Activated naive CD8-positive, alpha-beta T cell treated with anti-CD3 and anti-CD28 coated beads for 36 hours (primary cell): ENCODE results near the gene TIMM13. TPM values are rescaled to one million over a fixed set of nuclear protein-coding genes. Genes with fewer than 3 reads are reported as not detected.
A peak's percentile ranks its signal among the peaks of the same experiment; 100 is the strongest.
"Not testable (repeated sequence)": the region's sequence is repeated elsewhere in the genome, so short reads cannot be mapped to it uniquely, and the experiment has no call there.

Experiments
- DNase-seq: peaks from one replicate; pipeline ENCODE4 v3.0.0; 2021
- H3K27ac Mint-ChIP-seq: one replicate; pipeline ENCODE4 v1.8.0; 2022; ENCODE audit warnings: mild to moderate bottlenecking, moderate library complexity, mixed read lengths
- H3K27me3 Mint-ChIP-seq: one replicate; pipeline ENCODE4 v1.8.0; 2022; ENCODE audit warnings: mild to moderate bottlenecking, mixed read lengths
- H3K36me3 Mint-ChIP-seq: one replicate; pipeline ENCODE4 v1.8.0; 2021; ENCODE audit warnings: mild to moderate bottlenecking, mixed read lengths
- H3K4me1 Mint-ChIP-seq: one replicate; pipeline ENCODE4 v1.8.0; 2021; ENCODE audit warnings: mixed read lengths
- H3K4me3 Mint-ChIP-seq: one replicate; pipeline ENCODE4 v1.8.0; 2022; ENCODE audit warnings: mild to moderate bottlenecking, moderate library complexity, mixed read lengths
- H3K9me3 Mint-ChIP-seq: one replicate; pipeline ENCODE4 v1.8.0; 2022; ENCODE audit warnings: mixed read lengths
- total RNA-seq, 2 experiments: library from RNA; stranded (reverse); gene quantifications; one replicate each; pipeline ENCODE4 v1.2.3, GENCODE V29; 2021

The TIMM13 gene
- total RNA-seq, 2 experiments from 2014 or later: 179 to 184 TPM

- Mint-ChIP-seq H3K4me3 (no peak overlapping the region), H3K4me1 (no peaks in the 10 kb centered on the region), H3K36me3 (peaks cover 7% of the 10 kb centered on the region), H3K9me3 (no peaks in the 10 kb centered on the region), H3K27me3 (no peaks in the 10 kb centered on the region), H3K27ac (no peak overlapping the region)
- DNase-seq: no peak
Observed at GRCh38 chr19:2415973-2416319, 11.4 kb downstream of the TIMM13 start.

DNA sequence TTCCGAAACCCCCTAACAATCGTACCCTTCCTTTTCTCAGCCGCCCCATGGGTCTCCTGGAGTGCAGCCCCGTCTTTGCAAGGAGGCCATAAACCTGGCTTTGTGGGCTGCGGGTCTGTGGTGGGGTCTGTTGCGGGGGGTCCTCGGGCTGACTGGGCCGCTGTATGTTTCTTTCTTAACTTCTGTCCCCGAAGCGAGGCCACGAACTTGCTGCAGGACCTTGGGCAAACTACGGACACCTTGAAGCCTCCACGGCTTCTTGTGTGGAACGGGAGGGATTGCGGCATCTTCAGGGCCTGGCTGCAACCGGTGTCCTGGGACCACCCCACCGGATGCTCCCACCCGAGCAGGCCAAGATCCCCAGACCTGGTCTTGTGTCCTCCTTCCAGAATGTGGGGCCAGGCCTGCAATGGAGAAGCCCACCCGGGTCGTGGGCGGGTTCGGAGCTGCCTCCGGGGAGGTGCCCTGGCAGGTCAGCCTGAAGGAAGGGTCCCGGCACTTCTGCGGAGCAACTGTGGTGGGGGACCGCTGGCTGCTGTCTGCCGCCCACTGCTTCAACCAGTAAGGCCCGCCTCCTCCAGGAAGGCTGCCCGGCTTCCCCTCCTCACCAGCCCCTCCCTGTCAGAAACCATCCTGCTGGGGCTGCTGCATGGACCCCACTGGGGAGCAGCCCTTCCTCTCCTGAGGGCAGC lies 12.0 kb downstream of the TIMM13 start:
- Mint-ChIP-seq H3K27me3 (no peaks in the 10 kb centered on the region), H3K36me3 (peaks cover 7% of the 10 kb centered on the region), H3K4me1 (no peaks in the 10 kb centered on the region), H3K27ac (no peak overlapping the region), H3K9me3 (no peaks in the 10 kb centered on the region), H3K4me3 (no peak overlapping the region)
- DNase-seq: no peak

DNA sequence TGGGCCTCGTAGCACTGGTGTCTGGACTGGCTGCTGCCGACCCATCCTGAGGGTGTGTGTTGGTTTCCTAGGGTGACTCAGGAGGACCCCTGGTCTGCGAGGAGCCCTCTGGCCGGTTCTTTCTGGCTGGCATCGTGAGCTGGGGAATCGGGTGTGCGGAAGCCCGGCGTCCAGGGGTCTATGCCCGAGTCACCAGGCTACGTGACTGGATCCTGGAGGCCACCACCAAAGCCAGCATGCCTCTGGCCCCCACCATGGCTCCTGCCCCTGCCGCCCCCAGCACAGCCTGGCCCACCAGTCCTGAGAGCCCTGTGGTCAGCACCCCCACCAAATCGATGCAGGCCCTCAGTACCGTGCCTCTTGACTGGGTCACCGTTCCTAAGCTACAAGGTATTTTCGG lies 13.8 kb downstream of the TIMM13 start:
- no peak overlapping the region for H3K4me3 Mint-ChIP-seq
- DNase-seq: no peak
- peaks cover 7% of the 10 kb centered on the region for H3K36me3 Mint-ChIP-seq
- H3K27me3 Mint-ChIP-seq: no peaks in the 10 kb centered on the region
- H3K4me1 Mint-ChIP-seq: no peaks in the 10 kb centered on the region
- H3K27ac Mint-ChIP-seq: no peak overlapping the region
- H3K9me3 Mint-ChIP-seq: no peaks in the 10 kb centered on the region

GRCh38 chr19:2413159-2413558 lies 14.2 kb downstream of the TIMM13 start:
- no peak overlapping the region for H3K4me3 Mint-ChIP-seq
- no peaks in the 10 kb centered on the region for H3K27me3 Mint-ChIP-seq
- H3K27ac Mint-ChIP-seq: no peak overlapping the region
- H3K36me3 Mint-ChIP-seq: peaks cover 7% of the 10 kb centered on the region
- H3K4me1 Mint-ChIP-seq: no peaks in the 10 kb centered on the region
- no peaks in the 10 kb centered on the region for H3K9me3 Mint-ChIP-seq
- DNase-seq: no peak

DNA sequence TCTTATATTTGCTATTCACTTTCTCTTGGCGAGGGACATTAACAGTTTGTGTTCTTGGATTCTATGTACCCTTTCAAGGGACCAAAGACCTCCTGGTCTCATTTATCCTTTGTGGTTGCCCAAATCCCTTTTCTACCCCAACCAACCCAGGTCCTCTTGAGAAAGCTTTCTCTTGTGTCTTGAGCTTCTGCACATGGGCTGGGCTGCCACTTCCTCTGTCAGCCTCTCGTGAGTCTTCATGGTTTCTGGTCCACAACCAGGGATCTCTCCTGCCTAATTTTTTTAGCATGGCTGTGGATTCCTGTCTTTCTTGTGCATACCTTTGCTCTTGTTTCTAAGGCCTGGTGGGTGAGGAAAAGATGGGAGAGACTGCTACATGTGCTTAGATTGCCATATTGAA lies 14.9 kb downstream of the TIMM13 start:
- no peak for DNase-seq
- Mint-ChIP-seq H3K9me3 (no peaks in the 10 kb centered on the region), H3K27me3 (no peaks in the 10 kb centered on the region), H3K36me3 (peaks cover 2% of the 10 kb centered on the region), H3K4me1 (no peaks in the 10 kb centered on the region), H3K27ac (no peak overlapping the region), H3K4me3 (no peak overlapping the region)

- Mint-ChIP-seq H3K27me3 (no peaks in the 10 kb centered on the region), H3K27ac (no peak overlapping the region), H3K4me1 (no peaks in the 10 kb centered on the region), H3K9me3 (no peaks in the 10 kb centered on the region), H3K36me3 (no peaks in the 10 kb centered on the region), H3K4me3 (no peak overlapping the region)
- no peak for DNase-seq
Observed at GRCh38 chr19:2411709-2412108, 15.7 kb downstream of the TIMM13 start.

GRCh38 chr19:2410023-2410422 lies 17.4 kb downstream of the TIMM13 start:
- Mint-ChIP-seq H3K4me1 (no peaks in the 10 kb centered on the region), H3K4me3 (no peak overlapping the region), H3K9me3 (no peaks in the 10 kb centered on the region), H3K36me3 (no peaks in the 10 kb centered on the region), H3K27ac (no peak overlapping the region), H3K27me3 (no peaks in the 10 kb centered on the region)
- DNase-seq: no peak

DNA sequence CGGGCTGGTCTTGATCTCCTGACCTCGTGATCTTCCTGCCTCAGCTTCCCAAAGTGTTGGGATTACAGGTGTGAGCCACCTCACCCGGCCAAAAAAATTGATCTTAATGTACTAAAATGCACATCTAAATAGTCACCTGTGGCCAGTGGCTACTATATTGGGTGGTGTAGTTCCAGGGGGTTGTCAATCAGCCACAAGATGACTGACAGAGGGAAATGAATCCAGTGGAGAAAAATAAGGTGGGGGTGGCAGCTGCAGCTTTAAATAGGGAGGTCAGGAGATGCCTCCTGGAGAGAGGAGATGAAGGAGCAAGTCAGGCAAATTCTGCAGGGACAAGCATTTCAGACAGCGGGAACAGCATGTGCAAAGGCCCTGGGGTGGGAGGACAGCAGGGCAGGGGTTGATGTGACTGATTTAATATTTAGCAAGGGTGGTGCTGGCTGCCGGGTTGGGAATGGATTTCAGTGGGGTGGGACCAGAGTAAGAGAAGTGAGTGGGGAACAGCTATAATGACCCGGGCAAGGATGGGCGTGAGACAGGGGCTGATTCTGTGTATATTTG lies 18.0 kb downstream of the TIMM13 start:
- no peak overlapping the region for H3K27ac Mint-ChIP-seq
- H3K36me3 Mint-ChIP-seq: no peaks in the 10 kb centered on the region
- no peak for DNase-seq
- H3K4me3 Mint-ChIP-seq: no peak overlapping the region
- no peaks in the 10 kb centered on the region for H3K9me3 Mint-ChIP-seq
- H3K4me1 Mint-ChIP-seq: no peaks in the 10 kb centered on the region
- no peaks in the 10 kb centered on the region for H3K27me3 Mint-ChIP-seq

DNA sequence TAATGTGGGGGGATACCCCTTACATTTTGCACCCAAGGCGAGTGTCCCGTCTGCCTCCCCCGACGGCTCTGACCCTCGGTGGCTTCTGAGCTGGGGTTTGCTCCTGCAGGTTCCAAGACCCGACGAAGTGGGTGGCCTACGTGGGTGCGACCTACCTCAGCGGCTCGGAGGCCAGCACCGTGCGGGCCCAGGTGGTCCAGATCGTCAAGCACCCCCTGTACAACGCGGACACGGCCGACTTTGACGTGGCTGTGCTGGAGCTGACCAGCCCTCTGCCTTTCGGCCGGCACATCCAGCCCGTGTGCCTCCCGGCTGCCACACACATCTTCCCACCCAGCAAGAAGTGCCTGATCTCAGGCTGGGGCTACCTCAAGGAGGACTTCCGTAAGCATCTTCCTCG lies 19.1 kb downstream of the TIMM13 start:
- H3K27me3 Mint-ChIP-seq: no peaks in the 10 kb centered on the region
- no peak for DNase-seq
- H3K4me3 Mint-ChIP-seq: no peak overlapping the region
- H3K36me3 Mint-ChIP-seq: no peaks in the 10 kb centered on the region
- H3K9me3 Mint-ChIP-seq: no peaks in the 10 kb centered on the region
- H3K27ac Mint-ChIP-seq: no peak overlapping the region
- H3K4me1 Mint-ChIP-seq: no peaks in the 10 kb centered on the region

- H3K27ac Mint-ChIP-seq: no peak overlapping the region
- H3K9me3 Mint-ChIP-seq: no peaks in the 10 kb centered on the region
- no peaks in the 10 kb centered on the region for H3K36me3 Mint-ChIP-seq
- H3K27me3 Mint-ChIP-seq: no peaks in the 10 kb centered on the region
- no peak overlapping the region for H3K4me3 Mint-ChIP-seq
- DNase-seq: no peak
- peaks cover 2% of the 10 kb centered on the region for H3K4me1 Mint-ChIP-seq
Observed at GRCh38 chr19:2399582-2399981, 27.8 kb downstream of the TIMM13 start.

DNA sequence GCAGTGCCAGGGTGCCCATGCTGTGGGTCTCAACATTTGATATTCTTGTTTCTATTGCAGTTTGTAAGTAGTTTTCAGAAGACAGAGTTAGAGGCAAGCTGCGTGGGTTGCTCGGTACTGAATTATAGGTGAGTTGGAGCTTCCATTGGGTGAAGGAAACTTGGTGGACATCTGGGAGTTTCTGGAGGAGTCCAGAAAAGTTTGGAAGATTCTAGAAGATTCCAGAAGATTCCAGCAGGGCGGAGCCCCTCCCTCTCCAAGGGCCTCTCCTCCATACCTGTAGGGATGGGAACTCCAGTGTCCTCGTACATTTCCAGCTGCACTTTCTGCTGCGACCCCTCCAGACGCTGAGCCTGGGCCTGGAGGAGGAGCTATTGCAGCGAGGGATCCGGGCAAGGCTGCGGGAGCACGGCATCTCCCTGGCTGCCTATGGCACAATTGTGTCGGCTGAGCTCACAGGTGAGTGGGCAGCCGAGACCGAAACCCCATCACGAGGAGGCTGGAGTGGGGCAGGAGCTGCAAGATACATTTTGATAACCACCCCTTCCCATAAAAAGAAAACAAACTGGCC lies 28.6 kb downstream of the TIMM13 start:
- Mint-ChIP-seq H3K27ac (no peak overlapping the region), H3K4me3 (no peak overlapping the region), H3K27me3 (no peaks in the 10 kb centered on the region), H3K4me1 (peaks cover 5% of the 10 kb centered on the region), H3K36me3 (no peaks in the 10 kb centered on the region), H3K9me3 (no peaks in the 10 kb centered on the region)
- DNase-seq: no peak

DNA sequence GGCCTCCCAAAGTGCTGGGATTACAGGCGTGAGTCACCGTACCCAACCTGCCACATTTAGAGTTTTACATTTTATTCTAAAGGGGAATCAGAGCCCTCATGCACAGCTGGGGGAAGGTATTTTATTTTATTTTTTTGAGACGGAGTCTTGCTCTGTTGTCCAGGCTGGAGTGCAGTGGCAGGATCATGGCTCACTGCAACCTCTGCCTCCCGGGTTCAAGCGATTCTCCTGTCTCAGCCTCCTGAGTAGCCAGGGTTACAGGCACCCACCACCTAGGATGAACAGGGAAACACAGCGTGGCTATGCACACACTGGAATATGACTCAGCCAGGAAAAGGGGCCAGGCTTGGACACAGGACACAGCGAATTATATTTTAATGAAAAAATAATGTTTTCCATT lies 30.2 kb downstream of the TIMM13 start:
- not testable (repeated sequence) for H3K9me3 Mint-ChIP-seq, H3K27ac Mint-ChIP-seq, H3K36me3 Mint-ChIP-seq, H3K4me3 Mint-ChIP-seq, DNase-seq, H3K27me3 Mint-ChIP-seq
- H3K4me1 Mint-ChIP-seq: peaks cover 13% of the 10 kb centered on the region

GRCh38 chr19:2395293-2395829 lies 32.0 kb downstream of the TIMM13 start:
- peaks cover 15% of the 10 kb centered on the region for H3K4me1 Mint-ChIP-seq
- H3K27me3 Mint-ChIP-seq, DNase-seq, H3K36me3 Mint-ChIP-seq, H3K27ac Mint-ChIP-seq, H3K4me3 Mint-ChIP-seq, H3K9me3 Mint-ChIP-seq: not testable (repeated sequence)

DNA sequence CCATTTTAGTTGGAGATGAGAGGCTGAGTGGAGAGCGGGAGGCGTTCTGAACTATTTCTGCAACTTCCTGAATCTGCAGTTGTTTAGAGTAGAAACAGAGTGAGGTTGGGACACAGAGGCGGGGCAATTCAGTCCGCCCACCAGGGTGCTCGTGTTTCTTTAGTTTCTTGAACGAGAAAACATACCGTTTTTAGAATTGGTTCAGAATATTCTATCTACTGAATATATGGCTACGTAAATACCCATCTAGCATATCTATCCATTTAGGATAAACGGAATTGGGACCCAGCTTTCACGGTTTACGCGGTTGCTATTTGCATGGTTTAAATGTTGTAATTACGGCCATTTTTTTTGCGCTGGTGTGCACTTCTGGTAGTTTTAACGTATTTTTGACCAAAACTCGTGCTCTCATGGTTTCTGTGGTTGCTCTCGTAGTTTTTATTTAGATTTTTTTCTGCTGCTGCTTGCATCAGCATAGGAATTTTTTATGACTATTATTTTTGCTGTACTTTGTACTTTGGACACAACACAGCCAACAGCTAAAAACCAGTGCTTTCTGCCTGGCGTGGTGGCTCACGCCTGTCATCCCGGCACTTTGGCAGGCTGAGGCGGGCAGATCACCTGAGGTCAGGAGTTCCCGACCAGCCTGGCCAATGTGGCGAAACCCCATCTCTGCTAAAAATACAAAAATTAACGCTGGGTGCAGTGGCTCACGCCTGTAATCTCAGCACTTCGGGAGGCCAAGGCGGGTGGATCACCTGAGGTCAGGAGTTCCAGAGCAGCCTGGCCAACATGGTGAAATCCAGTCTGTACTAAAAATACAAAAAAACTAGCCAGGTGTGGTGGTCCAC lies 32.7 kb downstream of the TIMM13 start:
- peaks cover 15% of the 10 kb centered on the region for H3K4me1 Mint-ChIP-seq
- no peaks in the 10 kb centered on the region for H3K27me3 Mint-ChIP-seq
- no peaks in the 10 kb centered on the region for H3K9me3 Mint-ChIP-seq
- peak overlapping the region; percentile 50 for H3K4me3 Mint-ChIP-seq
- no peaks in the 10 kb centered on the region for H3K36me3 Mint-ChIP-seq
- H3K27ac Mint-ChIP-seq: no peak overlapping the region
- no peak for DNase-seq

GRCh38 chr19:2394054-2394441 lies 33.3 kb downstream of the TIMM13 start:
- H3K27ac Mint-ChIP-seq: no peak overlapping the region
- peak; percentile 33 for DNase-seq

More at GRCh38 chr19:2394054-2394441, 33.3 kb downstream of the TIMM13 start:
- Mint-ChIP-seq H3K36me3 (no peaks in the 10 kb centered on the region), H3K9me3 (no peaks in the 10 kb centered on the region), H3K4me3 (no peak overlapping the region), H3K4me1 (peaks cover 15% of the 10 kb centered on the region), H3K27me3 (no peaks in the 10 kb centered on the region)
